Activated CD4-positive, alpha-beta T cell treated with anti-CD3 and anti-CD28 coated beads, Interleukin-2, amount 50 U/mL, for 4 hours (primary cell): ENCODE results near the gene SULT2A1.
"Not testable (repeated sequence)": the region's sequence is repeated elsewhere in the genome, so short reads cannot be mapped to it uniquely, and the experiment has no call there.

Experiments
- DNase-seq, 2 experiments: peaks; one replicate each; pipeline ENCODE4 v3.0.0-alpha.2; 2020

SULT2A1 gene

GRCh38 chr19:47886010-47886559 is at the start of gene SULT2A1:
TSS of gene SULT2A1 (minus strand) at chr19:47886315. CDS start at chr19:47886257, 58 bp downstream.
- DNase-seq: no peak

- not testable (repeated sequence) for DNase-seq
Measured at GRCh38 chr19:47928581-47928980, 42.5 kb upstream of the SULT2A1 start.

- not testable (repeated sequence) for DNase-seq
Measured at GRCh38 chr19:47920107-47920506, 34.0 kb upstream of the SULT2A1 start.

GRCh38 chr19:47910191-47910590 is 24.1 kb upstream of the SULT2A1 start:
- not testable (repeated sequence) for DNase-seq

GRCh38 chr19:47909350-47909749 is 23.2 kb upstream of the SULT2A1 start:
- DNase-seq: peak; percentile 51 to 63

GRCh38 chr19:47901370-47901769 is 15.3 kb upstream of the SULT2A1 start:
- no peak for DNase-seq

- DNase-seq: no peak
Measured at GRCh38 chr19:47899335-47899734, 13.2 kb upstream of the SULT2A1 start.

GRCh38 chr19:47897861-47898260 is 11.7 kb upstream of the SULT2A1 start:
- DNase-seq: no peak

GRCh38 chr19:47896773-47897172 is 10.7 kb upstream of the SULT2A1 start:
- no peak for DNase-seq

GRCh38 chr19:47896019-47896418 is 9.9 kb upstream of the SULT2A1 start:
- DNase-seq: no peak

GRCh38 chr19:47895165-47895782 is 9.2 kb upstream of the SULT2A1 start:
- DNase-seq: no peak

- no peak for DNase-seq
Measured at GRCh38 chr19:47891923-47892666, 6.0 kb upstream of the SULT2A1 start.

- no peak for DNase-seq
Measured at GRCh38 chr19:47891622-47891922, 5.5 kb upstream of the SULT2A1 start.

GRCh38 chr19:47890865-47891621 is 4.9 kb upstream of the SULT2A1 start:
- no peak for DNase-seq

- no peak for DNase-seq
Measured at GRCh38 chr19:47885067-47885463, 1.1 kb downstream of the SULT2A1 start.

GRCh38 chr19:47882890-47883289 is 3.2 kb downstream of the SULT2A1 start:
- DNase-seq: no peak

GRCh38 chr19:47881757-47882156 is 4.4 kb downstream of the SULT2A1 start:
- DNase-seq: no peak

GRCh38 chr19:47879385-47879784 is 6.7 kb downstream of the SULT2A1 start:
- DNase-seq: not testable (repeated sequence)

GRCh38 chr19:47878906-47879305 is 7.2 kb downstream of the SULT2A1 start:
- DNase-seq: no peak

- no peak for DNase-seq
Measured at GRCh38 chr19:47865166-47865565, 20.9 kb downstream of the SULT2A1 start.

GRCh38 chr19:47863514-47863936 is 22.6 kb downstream of the SULT2A1 start:
- DNase-seq: peak; percentile 81 to 82

GRCh38 chr19:47861630-47862029 is 24.5 kb downstream of the SULT2A1 start:
- no peak for DNase-seq

GRCh38 chr19:47860602-47861297 is 25.4 kb downstream of the SULT2A1 start:
- DNase-seq: no peak
